ENCODE data around the gene DIAPH3.

Gene DIAPH3

GRCh38 chr13:59906413-59907049 lies 257.2 kb downstream of the DIAPH3 start:
- in situ Hi-C loops (cut with MboI; ENCODE audit: low pct_unique_long_range_greater_than_20kb, low sequenced_read_pairs), result no loop called here
- DNase-seq, result peak; percentile 11

- in situ Hi-C loops (cut with MboI; ENCODE audit: low pct_unique_long_range_greater_than_20kb, low sequenced_read_pairs), result no loop called here
- DNase-seq, result no peak
These were observed 262.5 kb downstream of the DIAPH3 start for GRCh38 chr13:59901191-59901590.

- DNase-seq, result no peak
- in situ Hi-C loops (cut with MboI; ENCODE audit: low pct_unique_long_range_greater_than_20kb, low sequenced_read_pairs), result no loop called here
These were observed 265.7 kb downstream of the DIAPH3 start for GRCh38 chr13:59898066-59898465.

- no peak for DNase-seq
- in situ Hi-C loops (cut with MboI; ENCODE audit: low pct_unique_long_range_greater_than_20kb, low sequenced_read_pairs), result no loop called here
These were observed 270.5 kb downstream of the DIAPH3 start for GRCh38 chr13:59893266-59893665.

GRCh38 chr13:59891053-59891452 lies 272.7 kb downstream of the DIAPH3 start:
- in situ Hi-C loops (cut with MboI; ENCODE audit: low pct_unique_long_range_greater_than_20kb, low sequenced_read_pairs), result no loop called here
- DNase-seq, result no peak

- in situ Hi-C loops (cut with MboI; ENCODE audit: low pct_unique_long_range_greater_than_20kb, low sequenced_read_pairs), result no loop called here
- DNase-seq, result no peak
These were observed 273.7 kb downstream of the DIAPH3 start for GRCh38 chr13:59890054-59890453.

- no peak for DNase-seq
- in situ Hi-C loops (cut with MboI; ENCODE audit: low pct_unique_long_range_greater_than_20kb, low sequenced_read_pairs), result no loop called here
These were observed 275.3 kb downstream of the DIAPH3 start for GRCh38 chr13:59888408-59888807.

GRCh38 chr13:59885076-59885475 lies 278.7 kb downstream of the DIAPH3 start:
- in situ Hi-C loops (cut with MboI; ENCODE audit: low pct_unique_long_range_greater_than_20kb, low sequenced_read_pairs), result no loop called here
- no peak for DNase-seq

GRCh38 chr13:59883885-59884284 lies 279.8 kb downstream of the DIAPH3 start:
- no peak for DNase-seq
- in situ Hi-C loops (cut with MboI; ENCODE audit: low pct_unique_long_range_greater_than_20kb, low sequenced_read_pairs), result no loop called here

GRCh38 chr13:59880468-59880867 lies 283.3 kb downstream of the DIAPH3 start:
- in situ Hi-C loops (cut with MboI; ENCODE audit: low pct_unique_long_range_greater_than_20kb, low sequenced_read_pairs), result no loop called here
- DNase-seq, result no peak

GRCh38 chr13:59879281-59879680 lies 284.4 kb downstream of the DIAPH3 start:
- in situ Hi-C loops (cut with MboI; ENCODE audit: low pct_unique_long_range_greater_than_20kb, low sequenced_read_pairs), result no loop called here
- no peak for DNase-seq

GRCh38 chr13:59877933-59878332 lies 285.8 kb downstream of the DIAPH3 start:
- in situ Hi-C loops (cut with MboI; ENCODE audit: low pct_unique_long_range_greater_than_20kb, low sequenced_read_pairs), result no loop called here
- DNase-seq, result no peak

GRCh38 chr13:59874973-59875372 lies 288.8 kb downstream of the DIAPH3 start:
- DNase-seq, result no peak
- in situ Hi-C loops (cut with MboI; ENCODE audit: low pct_unique_long_range_greater_than_20kb, low sequenced_read_pairs), result no loop called here

GRCh38 chr13:59873856-59874255 lies 289.9 kb downstream of the DIAPH3 start:
- DNase-seq, result no peak
- in situ Hi-C loops (cut with MboI; ENCODE audit: low pct_unique_long_range_greater_than_20kb, low sequenced_read_pairs), result no loop called here

- in situ Hi-C loops (cut with MboI; ENCODE audit: low pct_unique_long_range_greater_than_20kb, low sequenced_read_pairs), result no loop called here
- no peak for DNase-seq
These were observed 290.4 kb downstream of the DIAPH3 start for GRCh38 chr13:59873309-59873708.

- in situ Hi-C loops (cut with MboI; ENCODE audit: low pct_unique_long_range_greater_than_20kb, low sequenced_read_pairs), result no loop called here
- DNase-seq, result no peak
These were observed 295.9 kb downstream of the DIAPH3 start for GRCh38 chr13:59867867-59868266.

- in situ Hi-C loops (cut with MboI; ENCODE audit: low pct_unique_long_range_greater_than_20kb, low sequenced_read_pairs), result no loop called here
- DNase-seq, result no peak
These were observed 298.3 kb downstream of the DIAPH3 start for GRCh38 chr13:59865398-59865797.

- DNase-seq, result no peak
- in situ Hi-C loops (cut with MboI; ENCODE audit: low pct_unique_long_range_greater_than_20kb, low sequenced_read_pairs), result no loop called here
These were observed 300.1 kb downstream of the DIAPH3 start for GRCh38 chr13:59863621-59864020.

GRCh38 chr13:59861676-59862075 lies 302.1 kb downstream of the DIAPH3 start:
- DNase-seq, result no peak
- in situ Hi-C loops (cut with MboI; ENCODE audit: low pct_unique_long_range_greater_than_20kb, low sequenced_read_pairs), result no loop called here

GRCh38 chr13:59856281-59856810 lies 307.4 kb downstream of the DIAPH3 start:
- in situ Hi-C loops (cut with MboI; ENCODE audit: low pct_unique_long_range_greater_than_20kb, low sequenced_read_pairs), result no loop called here
- no peak for DNase-seq

GRCh38 chr13:59846845-59847620 lies 316.7 kb downstream of the DIAPH3 start:
- in situ Hi-C loops (cut with MboI; ENCODE audit: low pct_unique_long_range_greater_than_20kb, low sequenced_read_pairs), result no loop called here
- DNase-seq, result no peak
